DOHH2 (cell line): Measurements from ENCODE around the gene SCAF1.

Experiments used
- H3F3A ChIP-seq: fragments of 200-600 bp; sonication (generic), shearing (Covaris generic); 2 replicates; pipeline ENCODE4 v1.6.0; 2016; ENCODE audit warnings: antibody characterized with exemption, mild to moderate bottlenecking; ENCODE audit not compliant: control insufficient read depth, insufficient read depth
- H3K27ac ChIP-seq: fragments of 200-600 bp; sonication (generic); 2 replicates; pipeline ENCODE4 v1.5.1; 2014; ENCODE audit warnings: low read depth, mild to moderate bottlenecking, low read length, moderate library complexity
- H3K27me3 ChIP-seq: fragments of 200-600 bp; sonication (generic); 2 replicates; pipeline ENCODE4 v1.6.1; 2014; ENCODE audit warnings: mild to moderate bottlenecking, low read length, mixed read lengths; ENCODE audit not compliant: control insufficient read depth
- H3K36me3 ChIP-seq: fragments of 200-600 bp; sonication (generic); 2 replicates; pipeline ENCODE4 v1.6.1; 2014; ENCODE audit warnings: mild to moderate bottlenecking, low read length, moderate library complexity, mixed read lengths; ENCODE audit not compliant: control insufficient read depth
- H3K4me1 ChIP-seq: fragments of 200-600 bp; sonication (generic); 2 replicates; pipeline ENCODE4 v1.6.1; 2014; ENCODE audit warnings: mild to moderate bottlenecking, low read length, mixed read lengths; ENCODE audit not compliant: control insufficient read depth
- H3K4me2 ChIP-seq: fragments of 200-600 bp; sonication (generic); 2 replicates; pipeline ENCODE4 v1.6.0; 2014; ENCODE audit warnings: mild to moderate bottlenecking, low read length, moderate library complexity
- H3K4me3 ChIP-seq: fragments of 200-600 bp; sonication (generic); 2 replicates; pipeline ENCODE4 v1.5.1; 2014; ENCODE audit warnings: mild to moderate bottlenecking, low read length, mixed read lengths
- H3K79me2 ChIP-seq: fragments of 200-600 bp; sonication (generic); 2 replicates; pipeline ENCODE4 v1.6.1; 2014; ENCODE audit warnings: mild to moderate bottlenecking, low read length, mixed read lengths; ENCODE audit not compliant: control insufficient read depth
- H3K9me2 ChIP-seq: fragments of 200-600 bp; sonication (generic); replicated peaks from 2 replicates; pipeline ENCODE4 v1.6.1; 2014; ENCODE audit warnings: mild to moderate bottlenecking, low read length, mixed read lengths; ENCODE audit not compliant: control insufficient read depth
- H3K9me3 ChIP-seq: fragments of 200-600 bp; sonication (generic); 2 replicates; pipeline ENCODE4 v1.6.1; 2014; ENCODE audit warnings: antibody characterized with exemption, low read length, mixed read lengths; ENCODE audit not compliant: control insufficient read depth, insufficient read depth
- H4K20me1 ChIP-seq: fragments of 200-600 bp; sonication (generic); 2 replicates; pipeline ENCODE4 v1.6.0; 2014; ENCODE audit warnings: low read depth, mild to moderate bottlenecking, antibody characterized with exemption, low read length, moderate library complexity; ENCODE audit not compliant: control insufficient read depth, insufficient read depth
- CTCF ChIP-seq: fragments of 200-600 bp; sonication (generic); IDR thresholded peaks from one replicate; pipeline ENCODE4 v1.5.1; 2014; ENCODE audit warnings: antibody characterized with exemption, mild to moderate bottlenecking, low read depth, low read length; ENCODE audit not compliant: poor library complexity, severe bottlenecking
- EZH2phosphoT487 ChIP-seq: fragments of 200-600 bp; sonication (generic); IDR thresholded peaks from 2 replicates; pipeline ENCODE4 v1.6.1; 2017; ENCODE audit warnings: borderline replicate concordance, mild to moderate bottlenecking, antibody characterized with exemption, low read length, moderate library complexity, mixed read lengths

SCAF1 gene

GRCh38 chr19:49666120-49666444 lies 24.1 kb downstream of the SCAF1 start:
- no peaks in the 10 kb centered on the region for H3K27me3 ChIP-seq
- H3K4me3 ChIP-seq, result peak overlapping the region; percentile 82
- peaks cover 4% of the 10 kb centered on the region for H4K20me1 ChIP-seq
- peaks cover 62% of the 10 kb centered on the region for H3K36me3 ChIP-seq
- peaks cover 5% of the 10 kb centered on the region for H3F3A ChIP-seq
- H3K79me2 ChIP-seq, result peaks cover 58% of the 10 kb centered on the region
- H3K9me2 ChIP-seq, result no peaks in the 10 kb centered on the region
- H3K4me1 ChIP-seq, result peaks cover 26% of the 10 kb centered on the region
- TF ChIP-seq CTCF (no peak), EZH2phosphoT487 (no peak)
- H3K4me2 ChIP-seq, result peak overlapping the region; percentile 83
- no peaks in the 10 kb centered on the region for H3K9me3 ChIP-seq
- peak overlapping the region; percentile 89 for H3K27ac ChIP-seq

GRCh38 chr19:49667473-49667872 lies 25.5 kb downstream of the SCAF1 start:
- TF ChIP-seq CTCF, result no peak
- no peak for TF ChIP-seq EZH2phosphoT487
- no peaks in the 10 kb centered on the region for H3K9me3 ChIP-seq
- no peaks in the 10 kb centered on the region for H3K27me3 ChIP-seq
- peaks cover 57% of the 10 kb centered on the region for H3K79me2 ChIP-seq
- peaks cover 55% of the 10 kb centered on the region for H3K36me3 ChIP-seq
- no peaks in the 10 kb centered on the region for H3K9me2 ChIP-seq
- peaks cover 38% of the 10 kb centered on the region for H3K4me1 ChIP-seq
- peak overlapping the region; percentile 82 for H3K4me3 ChIP-seq
- peak overlapping the region; percentile 83 for H3K4me2 ChIP-seq
- H3K27ac ChIP-seq, result no peak overlapping the region
- H3F3A ChIP-seq, result peaks cover 3% of the 10 kb centered on the region
- H4K20me1 ChIP-seq, result peaks cover 4% of the 10 kb centered on the region

GRCh38 chr19:49669516-49669915 lies 27.5 kb downstream of the SCAF1 start:
- Histone ChIP-seq H3K79me2 (peaks cover 36% of the 10 kb centered on the region), H3K27me3 (no peaks in the 10 kb centered on the region), H3K4me1 (peaks cover 47% of the 10 kb centered on the region), H3K9me3 (no peaks in the 10 kb centered on the region), H3K4me3 (no peak overlapping the region), H3K27ac (no peak overlapping the region), H3K9me2 (no peaks in the 10 kb centered on the region), H4K20me1 (no peaks in the 10 kb centered on the region), H3K36me3 (peaks cover 51% of the 10 kb centered on the region), H3K4me2 (no peak overlapping the region), H3F3A (peaks cover 18% of the 10 kb centered on the region)
- TF ChIP-seq CTCF, result no peak
- no peak for TF ChIP-seq EZH2phosphoT487
